HepG2 (cell line): ENCODE data around the gene ASCC3. TPM values are rescaled to one million over a fixed set of nuclear protein-coding genes. Genes with fewer than 3 reads are reported as not detected.

Experiments
- ATAC-seq: fragments of 200-7000 bp; cut with Tn5 transposase; 3 replicates; pipeline ENCODE4 v1.9.1; 2020; ENCODE audit warnings: mild to moderate bottlenecking, moderate library complexity
- BruUV-seq: library from RNA; stranded (reverse); fragments of 400-500 nt; replicated peaks from 2 replicates; lab custom pipeline; 2021; lab: Mats Ljungman, UMichigan
- CTCF ChIA-PET: fragments of 300-600 bp; formaldehyde crosslinking; extraction: SDS; loops from one replicate; lab custom pipeline; 2021; ENCODE audit warnings: low total read pairs, inconsistent platforms, low intra/inter-chr PET ratio; lab: Yijun Ruan, JAX
- POLR2A ChIA-PET: fragments of 350-600 bp; sonication (Branson Sonifier 250); formaldehyde crosslinking; loops from one replicate; lab custom pipeline; 2020; ENCODE audit warnings: antibody characterized with exemption, inconsistent platforms; lab: Yijun Ruan, JAX
- DNase-seq: peaks from one replicate; pipeline ENCODE4 v3.0.0-alpha.2; 2015; ENCODE audit warnings: low spot score
- FAIRE-seq: peaks from 3 replicates; lab custom pipeline; 2011; peaks lifted over from hg19 to GRCh38; lab: Jason Lieb, UNC
- H2AFZ ChIP-seq: one replicate; pipeline ENCODE4 v1.6.1; 2011; ENCODE audit warnings: low read length, inconsistent platforms
- H3K27ac ChIP-seq: fragments of 300-600 bp; 3 replicates; pipeline ENCODE4 v1.8.0; 2011; ENCODE audit warnings: mixed run types, mild to moderate bottlenecking, mixed read lengths, low read length, inconsistent platforms; ENCODE audit not compliant: insufficient read depth; ENCODE audit errors: extremely low read length
- H3K27me3 ChIP-seq, 2 experiments: fragments of 200-600 bp in 1 of 2; 2 replicates in 1 of 2; 3 replicates in 1 of 2; pipeline versions ENCODE4 v1.6.0 to v1.8.0; 2011; ENCODE audit warnings: low read length in 2 of 2, mild to moderate bottlenecking in 2 of 2, moderate library complexity in 2 of 2, inconsistent platforms in 1 of 2; ENCODE audit not compliant: insufficient read depth in 2 of 2, control insufficient read depth in 1 of 2
- H3K36me3 ChIP-seq, 2 experiments: fragments of 200-600 bp in 1 of 2; replicated peaks in 1 of 2; 2 replicates in 1 of 2; 3 replicates in 1 of 2; pipeline versions ENCODE4 v1.5.1 to v1.8.0; 2011; ENCODE audit warnings: low read length in 2 of 2, inconsistent platforms in 1 of 2; ENCODE audit not compliant: insufficient read depth in 2 of 2, control insufficient read depth in 1 of 2
- H3K4me1 ChIP-seq: 2 replicates; pipeline ENCODE4 v1.5.1; 2012; ENCODE audit warnings: low read length, inconsistent platforms; ENCODE audit not compliant: insufficient read depth
- H3K4me2 ChIP-seq: 2 replicates; pipeline ENCODE4 v1.6.0; 2011; ENCODE audit warnings: low read depth, low read length, inconsistent platforms
- H3K4me3 ChIP-seq, 3 experiments: fragments of 200-600 bp in 1 of 3; sonication (generic), shearing (Covaris generic) in 1 of 3; replicated peaks in 1 of 3; 2 replicates each; pipeline ENCODE4 v1.5.1; 2011 to 2016; ENCODE audit warnings: low read length in 3 of 3, inconsistent platforms in 2 of 3, low read depth in 2 of 3, mild to moderate bottlenecking in 2 of 3, control low read depth in 1 of 3, mixed read lengths in 1 of 3; ENCODE audit not compliant: insufficient read depth in 1 of 3
- H3K79me2 ChIP-seq: one replicate; pipeline ENCODE4 v1.6.1; 2011; ENCODE audit warnings: low read length, inconsistent platforms; ENCODE audit not compliant: insufficient read depth
- H3K9ac ChIP-seq: 2 replicates; pipeline ENCODE4 v1.6.0; 2011; ENCODE audit warnings: mild to moderate bottlenecking, low read depth, low read length, inconsistent platforms; ENCODE audit not compliant: insufficient read depth
- H3K9me3 ChIP-seq: 2 replicates; pipeline ENCODE4 v1.5.1; 2012; ENCODE audit warnings: mild to moderate bottlenecking, low read length
- H4K20me1 ChIP-seq: 2 replicates; pipeline ENCODE4 v1.6.0; 2011; ENCODE audit warnings: inconsistent platforms, mild to moderate bottlenecking, low read length, moderate library complexity; ENCODE audit not compliant: insufficient read depth
- CSRNP2 ChIP-seq: sonication (generic); formaldehyde crosslinking; conservative IDR thresholded peaks from 2 replicates; pipeline ENCODE4 v1.8.0; 2022; ENCODE audit warnings: low read depth, missing genetic modification reagents
- GPBP1L1 ChIP-seq: sonication (generic); formaldehyde crosslinking; IDR thresholded peaks from 2 replicates; pipeline ENCODE4 v1.5.0; 2020; ENCODE audit warnings: mild to moderate bottlenecking, missing genetic modification reagents
- KLF6 ChIP-seq: IDR thresholded peaks from 2 replicates; pipeline ENCODE4 v1.8.0; 2016; ENCODE audit warnings: missing biosample characterization, missing genetic modification reagents
- U2AF2 ChIP-seq: fragments of 200-400 bp; formaldehyde crosslinking; IDR thresholded peaks from 2 replicates; pipeline ENCODE4 v1.6.1; 2017; ENCODE audit warnings: low read depth, mild to moderate bottlenecking, low read length
- ZBTB1 ChIP-seq: sonication (generic); formaldehyde crosslinking; IDR thresholded peaks from 2 replicates; pipeline ENCODE4 v1.4.0; 2020; ENCODE audit warnings: missing genetic modification reagents, borderline replicate concordance
- ZFP62 ChIP-seq: sonication (generic); formaldehyde crosslinking; IDR thresholded peaks from 2 replicates; pipeline ENCODE4 v1.4.0; 2020; ENCODE audit warnings: missing genetic modification reagents
- ZNF101 ChIP-seq: sonication (generic); formaldehyde crosslinking; IDR thresholded peaks from 2 replicates; pipeline ENCODE4 v1.4.0; 2020; ENCODE audit warnings: mild to moderate bottlenecking, low read depth, missing genetic modification reagents, borderline replicate concordance
- ZNF234 ChIP-seq: sonication (generic); formaldehyde crosslinking; conservative IDR thresholded peaks from 2 replicates; pipeline ENCODE4 v1.5.1; 2020; ENCODE audit warnings: mild to moderate bottlenecking, missing genetic modification reagents
- ZNF30 ChIP-seq: sonication (generic); formaldehyde crosslinking; IDR thresholded peaks from 2 replicates; pipeline ENCODE4 v1.5.0; 2020; ENCODE audit warnings: mild to moderate bottlenecking, missing genetic modification reagents
- ZNF496 ChIP-seq: sonication (generic); formaldehyde crosslinking; IDR thresholded peaks from 2 replicates; pipeline ENCODE4 v1.8.1; 2023; ENCODE audit warnings: mild to moderate bottlenecking, moderate library complexity, missing genetic modification reagents; ENCODE audit not compliant: insufficient replicate concordance
- ZNF724P ChIP-seq: sonication (generic); formaldehyde crosslinking; IDR thresholded peaks from 2 replicates; pipeline ENCODE4 v1.8.0; 2022; ENCODE audit warnings: missing genetic modification reagents, borderline replicate concordance
- ZSCAN25 ChIP-seq: sonication (generic); formaldehyde crosslinking; IDR thresholded peaks from 2 replicates; pipeline ENCODE4 v1.8.0; 2022; ENCODE audit warnings: mild to moderate bottlenecking, missing genetic modification reagents
- WGBS: methylation state at CpG from one replicate; pipeline ENCODE4 v1.1.6; 2017; ENCODE audit warnings: low lambda C conversion rate; 5-methylcytosine and 5-hydroxymethylcytosine counted together
- in situ Hi-C: cut with HindIII; loops from 2 replicates; pipeline ENCODE4 v1.10.0; 2017; ENCODE audit warnings: low pct_unique_long_range_greater_than_20kb; ENCODE audit not compliant: extremely low pct_ligation_motif_present
- intact Hi-C: fragments of 100-400 bp; cut with micrococcal nuclease; formaldehyde crosslinking; loops from one replicate; pipeline ENCODE4 v1.10.0; 2022; ENCODE audit not compliant: unreplicated experiment
- polyA plus RNA-seq, 8 experiments: library from polyadenylated mRNA; depleted of rRNA in 3 of 8; stranded (reverse) in 7 of 8; unstranded in 1 of 8; fragments of >200 nt; fragmentation: Illumina TruSeq in 4 of 8; extraction: Trizol in 4 of 8; gene quantifications; 2 replicates each; pipeline versions ENCODE4 v1.2.1 to v1.2.3, GENCODE V29; 2011 to 2016; ENCODE audit warnings: low read depth in 4 of 8, missing spikeins in 1 of 8, mixed read lengths in 1 of 8; ENCODE audit not compliant: insufficient read depth in 1 of 8
- total RNA-seq, 5 experiments: library from RNA; depleted of rRNA; stranded (reverse); fragments of >200 nt; fragmentation: Illumina TruSeq; extraction: Trizol; gene quantifications; 2 replicates each; pipeline ENCODE4 v1.2.3, GENCODE V29; 2016; ENCODE audit warnings: low read depth in 1 of 5

Gene ASCC3
- total and polyA plus RNA-seq, 2 of the 13 experiments (the other 11 are each of a cell fraction or from before 2014, with no cell fraction given): 23.1 to 55.7 TPM

GRCh38 chr6:100693249-100693927 is 187.7 kb downstream of the ASCC3 start:
- CTCF ChIA-PET: no interaction called here
- H2AFZ ChIP-seq: no peak overlapping the region
- POLR2A ChIA-PET: no interaction called here
- H3K9me3 ChIP-seq: no peaks in the 10 kb centered on the region
- no peak overlapping the region for H3K4me2 ChIP-seq
- intact Hi-C loops (no loop called here), in situ Hi-C loops (no loop called here)
- H3K27ac ChIP-seq: no peak overlapping the region
- DNase-seq (no peak), ATAC-seq (no peak), FAIRE-seq (no peak)
- H3K27me3 ChIP-seq: no peaks in the 10 kb centered on the region
- H3K79me2 ChIP-seq: no peaks in the 10 kb centered on the region
- 93% methylated on average over 1 of the region's 1 CpG for WGBS
- H3K4me3 ChIP-seq: no peak overlapping the region
- TF ChIP-seq ZFP62: no peak
- no peak for TF ChIP-seq ZNF30 (CRISPR knock-in tag)
- TF ChIP-seq ZNF101 (CRISPR knock-in tag): no peak
- no peak for TF ChIP-seq ZNF496 (CRISPR knock-in tag)
- TF ChIP-seq ZNF724P: no peak
- TF ChIP-seq GPBP1L1: no peak
- no peaks in the 10 kb centered on the region; the same call in 1 of the 2 replicates for H4K20me1 ChIP-seq
- H3K36me3 ChIP-seq: no peaks in the 10 kb centered on the region
- no peaks in the 10 kb centered on the region for H3K4me1 ChIP-seq
- H3K9ac ChIP-seq: no peak overlapping the region
- no TSS peak for BruUV-seq

- 84% methylated on average over 2 of the region's 2 CpGs for WGBS
- Histone ChIP-seq H3K9me3 (no peaks in the 10 kb centered on the region), H3K4me3 (no peak overlapping the region), H3K36me3 (no peaks in the 10 kb centered on the region), H3K27me3 (no peaks in the 10 kb centered on the region), H3K4me1 (no peaks in the 10 kb centered on the region), H3K27ac (no peak overlapping the region), H3K9ac (no peak overlapping the region), H3K4me2 (no peak overlapping the region), H2AFZ (no peak overlapping the region), H4K20me1 (no peaks in the 10 kb centered on the region; the same call in 1 of the 2 replicates), H3K79me2 (no peaks in the 10 kb centered on the region)
- POLR2A ChIA-PET: no interaction called here
- ATAC-seq: no peak
- CTCF ChIA-PET: no interaction called here
- no peak for DNase-seq
- FAIRE-seq: no peak
- no TSS peak for BruUV-seq
- in situ Hi-C loops: no loop called here
- intact Hi-C loops: no loop called here
- TF ChIP-seq CSRNP2 (CRISPR knock-in tag) (no peak), U2AF2 (no peak), ZNF234 (CRISPR knock-in tag) (no peak), KLF6 (CRISPR knock-in tag) (no peak), ZBTB1 (CRISPR knock-in tag) (no peak), ZSCAN25 (no peak)
These were observed 189.2 kb downstream of the ASCC3 start for GRCh38 chr6:100691972-100692371.
